WERI-Rb-1 (cell line): ENCODE data around the gene MBNL3.

Experiments
- DNase-seq: peaks from one replicate; pipeline ENCODE4 v3.0.0-alpha.2; 2020
- H3K27ac ChIP-seq: fragments of 250-450 bp; sonication (Bioruptor Pico); 2 replicates; pipeline ENCODE4 v1.5.1; 2020; ENCODE audit warnings: mild to moderate bottlenecking, moderate library complexity
- H3K27me3 ChIP-seq: fragments of 250-450 bp; sonication (Bioruptor Pico); 2 replicates; pipeline ENCODE4 v1.5.1; 2021; ENCODE audit warnings: mild to moderate bottlenecking, low read depth, moderate library complexity; ENCODE audit not compliant: insufficient read depth, severe bottlenecking
- H3K36me3 ChIP-seq: fragments of 250-450 bp; sonication (Bioruptor Pico); 2 replicates; pipeline ENCODE4 v1.5.1; 2020; ENCODE audit warnings: mild to moderate bottlenecking, moderate library complexity
- H3K4me3 ChIP-seq: 2 replicates; pipeline ENCODE4 v1.5.1; 2011; ENCODE audit warnings: low read depth, mild to moderate bottlenecking, control low read depth, low read length
- H3K9me3 ChIP-seq: fragments of 250-450 bp; sonication (Bioruptor Pico); 2 replicates; pipeline ENCODE4 v1.5.1; 2021; ENCODE audit warnings: mild to moderate bottlenecking, moderate library complexity; ENCODE audit not compliant: severe bottlenecking
- TF ChIP-seq, protein P1 (sequence below): IDR thresholded peaks from 2 replicates; pipeline ENCODE4 v1.5.1; 2011; ENCODE audit warnings: low read depth, mild to moderate bottlenecking, control low read depth, inconsistent platforms, low read length

Gene MBNL3

DNA sequence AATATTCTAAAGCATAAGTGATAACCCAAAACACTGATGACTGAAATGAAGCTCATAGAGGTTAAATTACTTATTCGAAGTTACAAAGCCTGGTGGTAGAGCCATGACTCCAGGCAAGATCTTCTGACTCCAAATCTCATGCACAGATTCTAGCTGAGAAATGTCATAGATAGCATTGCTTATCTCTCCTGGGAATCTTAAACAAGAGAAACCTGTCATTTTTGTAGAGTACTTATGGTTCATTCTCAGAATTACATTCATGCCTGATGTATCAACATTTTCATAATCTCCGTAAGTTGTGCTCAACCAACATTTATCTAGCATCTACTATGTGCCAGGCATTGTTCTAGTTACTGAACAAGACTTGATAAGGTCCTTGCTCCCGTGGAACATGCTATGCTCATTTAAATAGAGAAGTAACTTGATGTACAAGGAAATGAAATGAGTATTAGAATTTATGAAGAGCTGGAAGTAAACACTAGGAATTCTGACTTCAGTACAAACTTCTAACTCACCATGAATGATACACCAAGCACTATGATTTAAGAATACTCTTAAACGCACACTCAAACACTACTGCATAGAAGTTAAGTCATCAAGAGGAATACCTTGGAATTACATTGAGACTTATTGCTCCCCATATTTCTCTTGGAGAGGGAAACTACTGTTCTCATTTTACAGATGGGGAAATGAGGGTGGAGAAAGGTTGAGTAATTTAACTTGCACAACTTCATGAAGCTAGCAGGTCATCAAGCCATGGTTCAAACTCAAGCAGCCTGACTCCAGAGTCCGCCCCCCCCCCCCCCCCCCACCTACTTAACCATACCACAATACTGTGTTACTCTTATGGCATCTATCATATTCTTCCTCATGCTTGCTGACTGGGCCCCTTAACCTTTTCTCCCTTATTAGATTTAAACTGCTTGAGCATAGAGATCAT is 45.4 kb downstream of the MBNL3 start:
- H3K27me3 ChIP-seq = no peaks in the 10 kb centered on the region
- TF ChIP-seq, protein P1, sequence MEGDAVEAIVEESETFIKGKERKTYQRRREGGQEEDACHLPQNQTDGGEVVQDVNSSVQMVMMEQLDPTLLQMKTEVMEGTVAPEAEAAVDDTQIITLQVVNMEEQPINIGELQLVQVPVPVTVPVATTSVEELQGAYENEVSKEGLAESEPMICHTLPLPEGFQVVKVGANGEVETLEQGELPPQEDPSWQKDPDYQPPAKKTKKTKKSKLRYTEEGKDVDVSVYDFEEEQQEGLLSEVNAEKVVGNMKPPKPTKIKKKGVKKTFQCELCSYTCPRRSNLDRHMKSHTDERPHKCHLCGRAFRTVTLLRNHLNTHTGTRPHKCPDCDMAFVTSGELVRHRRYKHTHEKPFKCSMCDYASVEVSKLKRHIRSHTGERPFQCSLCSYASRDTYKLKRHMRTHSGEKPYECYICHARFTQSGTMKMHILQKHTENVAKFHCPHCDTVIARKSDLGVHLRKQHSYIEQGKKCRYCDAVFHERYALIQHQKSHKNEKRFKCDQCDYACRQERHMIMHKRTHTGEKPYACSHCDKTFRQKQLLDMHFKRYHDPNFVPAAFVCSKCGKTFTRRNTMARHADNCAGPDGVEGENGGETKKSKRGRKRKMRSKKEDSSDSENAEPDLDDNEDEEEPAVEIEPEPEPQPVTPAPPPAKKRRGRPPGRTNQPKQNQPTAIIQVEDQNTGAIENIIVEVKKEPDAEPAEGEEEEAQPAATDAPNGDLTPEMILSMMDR = no peak
- H3K27ac ChIP-seq = no peak overlapping the region
- H3K36me3 ChIP-seq = no peaks in the 10 kb centered on the region
- peaks cover 3% of the 10 kb centered on the region for H3K9me3 ChIP-seq
- DNase-seq = no peak
- no peak overlapping the region for H3K4me3 ChIP-seq

DNA sequence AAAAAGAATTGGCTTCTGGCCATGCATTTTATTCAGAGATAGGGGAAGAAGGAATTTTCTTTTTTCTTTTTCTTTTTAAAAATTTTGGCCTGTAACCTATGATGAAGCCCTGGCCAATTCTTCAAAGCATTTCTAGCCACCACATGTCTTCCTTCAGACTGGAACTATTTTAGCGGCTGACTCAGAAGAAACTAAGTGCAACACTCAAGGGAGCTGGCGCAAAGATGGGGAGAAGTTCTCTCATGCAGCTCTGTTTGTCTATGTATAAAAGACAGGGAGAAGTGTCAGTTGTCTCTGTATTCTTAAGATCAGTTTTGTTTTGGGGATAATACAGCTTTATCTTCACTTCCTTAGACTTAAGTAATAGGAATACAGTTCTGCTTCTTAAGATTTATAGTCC is 46.1 kb downstream of the MBNL3 start:
- H3K4me3 ChIP-seq = no peak overlapping the region
- no peaks in the 10 kb centered on the region for H3K36me3 ChIP-seq
- H3K27me3 ChIP-seq = no peaks in the 10 kb centered on the region
- peaks cover 3% of the 10 kb centered on the region for H3K9me3 ChIP-seq
- no peak for DNase-seq
- H3K27ac ChIP-seq = no peak overlapping the region
- TF ChIP-seq, protein P1 = no peak

DNA sequence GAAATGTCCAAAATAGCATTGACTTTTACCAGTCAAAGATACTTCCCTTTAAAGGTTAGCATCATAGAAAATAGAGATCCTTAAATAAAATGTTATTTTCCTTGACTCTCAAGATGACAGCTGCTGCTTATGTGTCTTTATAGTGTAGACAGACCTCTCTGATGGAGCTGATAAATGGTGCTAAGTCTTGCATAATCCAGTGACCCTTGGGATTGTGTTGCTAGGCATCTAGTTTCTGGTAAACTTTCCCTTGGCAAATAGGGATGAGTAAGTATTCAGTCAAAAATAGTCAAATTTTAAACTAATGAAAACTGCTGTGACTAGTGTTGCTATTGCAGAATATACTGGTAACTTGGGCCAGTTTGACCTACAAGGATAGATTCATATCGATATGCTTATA is 53.6 kb downstream of the MBNL3 start:
- H3K27ac ChIP-seq = no peak overlapping the region
- no peak for DNase-seq
- H3K36me3 ChIP-seq = no peaks in the 10 kb centered on the region
- TF ChIP-seq, protein P1 = no peak
- H3K27me3 ChIP-seq = no peaks in the 10 kb centered on the region
- H3K4me3 ChIP-seq = no peak overlapping the region
- no peaks in the 10 kb centered on the region for H3K9me3 ChIP-seq

DNA sequence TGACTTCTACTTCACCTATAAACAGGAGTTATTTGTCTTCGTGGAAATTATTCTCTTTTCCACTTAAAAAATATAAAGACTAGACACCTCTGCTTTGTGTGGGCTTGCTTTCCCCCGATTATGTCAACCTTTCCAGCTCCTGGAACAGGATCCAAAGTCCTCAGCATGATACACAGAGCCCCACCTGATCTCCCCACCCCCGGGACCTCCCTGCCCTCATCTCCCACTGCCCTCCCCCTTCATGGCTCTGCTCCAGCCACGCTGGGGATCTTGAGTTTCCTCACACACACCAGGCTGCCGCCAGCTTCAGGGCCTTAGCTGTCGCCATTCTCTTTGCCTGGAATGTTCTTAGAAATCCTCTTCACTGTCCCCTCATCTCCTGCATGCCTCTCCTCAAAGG is 55.3 kb downstream of the MBNL3 start:
- H3K27ac ChIP-seq = no peak overlapping the region
- DNase-seq = no peak
- no peaks in the 10 kb centered on the region for H3K27me3 ChIP-seq
- TF ChIP-seq, protein P1 = no peak
- H3K4me3 ChIP-seq = no peak overlapping the region
- no peaks in the 10 kb centered on the region for H3K36me3 ChIP-seq
- no peaks in the 10 kb centered on the region for H3K9me3 ChIP-seq

DNA sequence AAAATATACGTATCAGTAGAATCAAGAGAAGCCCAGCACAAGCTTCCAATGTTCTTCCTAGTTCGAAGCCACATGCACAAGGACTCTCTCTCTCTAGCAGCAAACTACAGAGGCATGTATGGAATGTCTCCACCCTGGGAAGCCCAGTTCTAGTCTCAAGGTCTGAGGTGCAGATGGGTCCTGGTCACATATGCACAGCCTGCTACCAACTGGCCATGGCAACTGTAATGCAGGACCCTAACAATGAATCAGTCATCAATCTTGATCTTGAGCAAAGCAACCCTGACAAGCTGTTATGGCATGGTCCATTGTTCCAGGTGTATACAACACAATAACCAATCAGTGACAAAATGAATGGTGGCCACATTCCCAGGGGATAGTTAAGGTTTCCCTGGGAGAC is 55.8 kb downstream of the MBNL3 start:
- TF ChIP-seq, protein P1 = no peak
- no peak for DNase-seq
- H3K9me3 ChIP-seq = no peaks in the 10 kb centered on the region
- H3K27me3 ChIP-seq = no peaks in the 10 kb centered on the region
- no peak overlapping the region for H3K4me3 ChIP-seq
- H3K27ac ChIP-seq = no peak overlapping the region
- no peaks in the 10 kb centered on the region for H3K36me3 ChIP-seq

DNA sequence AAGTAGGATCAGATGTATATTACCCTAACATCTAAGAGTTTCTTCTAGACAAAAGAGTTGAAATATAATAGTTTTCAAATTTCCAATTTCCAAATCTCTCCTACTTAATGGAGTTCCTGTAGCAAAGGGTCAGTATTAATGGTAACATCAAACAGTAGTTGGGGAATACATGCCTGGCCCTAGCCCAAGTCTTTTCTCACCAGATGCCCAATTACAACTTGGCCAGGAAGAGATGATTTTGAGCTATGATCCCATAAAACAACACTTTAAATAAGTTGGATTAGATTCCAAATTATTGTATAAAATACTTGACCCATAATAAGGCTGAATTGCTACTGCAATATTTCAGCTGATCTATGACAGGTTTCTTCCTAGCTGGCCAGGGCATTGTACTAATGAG is 59.9 kb downstream of the MBNL3 start:
- TF ChIP-seq, protein P1 = no peak
- DNase-seq = no peak
- H3K27ac ChIP-seq = no peak overlapping the region
- H3K27me3 ChIP-seq = no peaks in the 10 kb centered on the region
- H3K4me3 ChIP-seq = no peak overlapping the region
- no peaks in the 10 kb centered on the region for H3K9me3 ChIP-seq
- H3K36me3 ChIP-seq = no peaks in the 10 kb centered on the region
